ENCODE measurements around the gene SYT1. TPM values are rescaled to one million over a fixed set of nuclear protein-coding genes. Genes with fewer than 3 reads are reported as not detected.

The SYT1 gene
- polyA plus RNA-seq, 1 donor = 1.0 TPM

DNA sequence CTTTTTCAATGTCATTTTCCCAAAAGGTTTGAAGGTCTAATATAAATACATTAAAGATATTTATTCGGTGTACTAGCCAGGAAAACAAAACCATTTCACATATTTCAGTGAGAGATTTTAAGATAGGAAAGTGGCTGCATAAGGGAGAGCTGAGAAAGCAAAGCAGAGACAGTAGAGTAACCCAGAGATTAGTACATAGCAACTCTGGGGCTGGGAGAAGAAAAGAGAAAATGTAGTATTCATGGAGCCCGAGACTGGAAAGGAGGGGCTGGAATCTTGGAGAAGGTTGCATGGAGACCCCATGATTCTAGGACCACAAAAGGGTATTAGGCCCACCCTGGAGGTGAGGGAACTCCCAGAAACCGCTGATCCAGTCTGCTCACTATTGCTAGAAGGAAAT is 589.2 kb downstream of the SYT1 start:
- no peak for DNase-seq

DNA sequence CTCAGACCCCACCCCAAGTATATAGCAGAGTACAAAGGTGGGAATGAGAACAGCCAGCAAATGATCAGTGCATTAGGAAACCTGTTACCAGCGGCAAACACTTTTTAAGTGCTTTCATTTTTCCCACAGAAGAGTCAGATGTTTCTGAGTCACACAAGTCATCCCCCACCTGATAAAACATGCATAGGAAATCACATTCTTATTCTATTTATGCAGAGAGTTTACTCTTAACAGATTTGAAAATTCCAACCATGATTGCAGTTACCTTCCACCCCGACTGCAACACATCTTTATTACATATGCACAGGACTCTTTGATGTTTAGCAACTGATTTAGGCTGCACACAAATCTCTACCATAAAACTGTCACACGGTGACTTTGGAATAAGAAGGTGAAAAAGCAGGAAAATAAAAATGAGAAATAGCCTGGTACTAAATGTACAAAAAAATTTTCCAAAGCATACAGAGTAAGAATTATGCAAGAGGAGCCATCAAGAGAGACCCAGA is 589.8 kb downstream of the SYT1 start:
- DNase-seq = no peak

DNA sequence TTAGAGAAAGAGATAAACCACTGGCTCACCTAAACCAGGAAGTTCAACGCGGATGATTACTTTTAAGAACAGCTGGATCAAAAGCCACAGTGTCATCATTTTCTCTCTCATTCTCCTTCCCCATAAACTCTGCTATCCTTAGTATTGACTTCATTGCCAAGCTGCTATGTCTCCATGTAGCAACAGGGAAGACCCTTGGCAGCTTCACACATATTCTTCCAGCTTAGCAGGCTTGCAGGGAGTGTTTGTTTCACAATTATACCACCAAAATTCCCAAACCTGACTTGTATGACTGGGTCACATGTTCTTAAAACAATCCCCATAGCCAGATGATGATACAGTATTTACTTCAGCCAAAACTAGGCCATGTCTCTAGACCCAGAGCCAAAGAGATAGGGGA is 590.7 kb downstream of the SYT1 start:
- no peak for DNase-seq

DNA sequence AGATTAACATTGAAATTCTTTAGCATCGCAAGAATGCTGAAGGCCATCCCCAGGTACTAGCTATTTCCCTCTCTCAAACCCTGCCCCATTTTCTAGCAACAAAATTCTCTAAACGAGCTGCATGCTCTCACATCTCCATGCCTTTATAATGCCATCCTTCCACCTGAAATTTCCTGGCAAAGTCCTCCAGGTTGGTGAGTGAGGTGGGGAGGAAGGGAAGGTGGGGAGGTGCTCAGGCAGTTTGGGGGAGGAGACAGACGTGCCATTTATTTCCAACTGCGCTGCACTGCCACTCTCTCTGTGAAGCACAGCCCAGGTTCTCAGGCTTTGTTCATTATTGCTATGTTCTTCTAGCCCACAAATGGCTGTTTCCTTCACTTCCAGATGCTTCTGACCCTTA is 617.7 kb downstream of the SYT1 start:
- no peak for DNase-seq

DNA sequence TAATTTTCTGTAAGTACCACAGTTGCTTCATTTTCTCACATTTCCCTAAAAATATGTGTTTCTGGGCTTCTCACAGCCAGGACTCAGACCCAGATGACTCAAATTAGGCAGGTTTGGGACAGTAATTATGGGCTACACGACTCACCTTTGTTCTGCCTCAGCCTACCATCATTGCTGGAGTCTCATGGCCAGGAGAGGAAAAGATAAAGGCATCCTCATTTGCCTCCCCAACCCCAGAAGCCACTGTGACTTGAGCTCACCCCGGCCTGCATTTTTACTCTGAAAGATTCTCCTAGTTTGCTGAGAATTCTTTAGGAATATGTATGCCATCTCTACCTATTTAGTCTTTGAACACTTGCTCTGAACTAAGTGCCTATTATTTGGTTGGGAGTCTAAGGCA is 618.3 kb downstream of the SYT1 start:
- DNase-seq = no peak

DNA sequence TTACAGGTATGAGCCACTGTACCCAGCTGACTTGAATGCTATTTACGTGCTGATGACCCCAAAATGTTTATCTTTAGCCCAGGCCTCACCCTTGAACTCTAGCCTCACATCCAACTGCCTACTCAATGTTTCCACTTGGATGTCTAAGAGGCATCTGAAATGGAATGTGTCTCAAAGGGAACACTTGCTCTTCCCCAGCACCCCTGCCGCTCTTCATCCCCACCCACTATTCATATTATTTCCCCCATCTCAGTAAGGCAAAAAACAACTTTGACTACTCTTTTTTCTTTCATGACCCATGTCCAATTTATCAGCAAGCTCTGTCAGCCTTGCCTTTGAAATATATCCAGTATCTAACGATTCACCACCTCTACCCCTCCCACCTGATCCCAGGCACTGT is 621.6 kb downstream of the SYT1 start:
- DNase-seq = no peak

DNA sequence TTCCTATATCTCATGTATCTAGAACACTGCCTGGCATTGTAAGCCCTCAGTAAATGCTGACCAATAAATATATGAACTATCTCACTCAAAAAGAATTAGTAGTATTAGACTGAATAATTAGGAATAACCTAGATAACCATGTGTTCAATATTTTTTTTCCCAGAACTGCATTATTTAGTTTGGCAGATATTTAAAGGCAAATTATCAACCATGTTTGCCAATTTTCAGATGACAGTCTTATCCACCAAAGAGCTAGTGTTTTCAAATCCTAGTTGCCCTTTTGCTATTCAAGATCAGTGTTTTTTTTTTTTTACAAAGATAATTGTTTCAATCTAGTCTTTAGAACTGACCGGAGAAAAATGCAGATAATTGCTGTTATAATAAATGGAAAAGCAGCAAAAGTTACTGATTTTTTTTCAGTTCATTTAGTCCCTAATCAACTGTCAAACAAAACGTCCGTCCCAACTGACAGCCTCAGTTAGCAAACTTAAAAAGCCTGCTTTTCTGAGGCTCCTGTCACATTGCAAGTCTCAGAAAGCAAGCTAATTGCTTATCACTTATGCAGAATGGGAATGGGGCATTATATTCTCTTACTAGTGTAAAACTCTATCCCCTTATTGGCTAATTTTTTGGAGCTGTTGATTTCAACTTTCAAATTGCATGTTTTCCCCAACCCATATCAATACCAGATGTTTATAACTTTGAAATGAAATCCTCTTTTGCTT is 623.0 kb downstream of the SYT1 start:
- no peak for DNase-seq
